ENCODE data around the gene PPIL1.

DNA sequence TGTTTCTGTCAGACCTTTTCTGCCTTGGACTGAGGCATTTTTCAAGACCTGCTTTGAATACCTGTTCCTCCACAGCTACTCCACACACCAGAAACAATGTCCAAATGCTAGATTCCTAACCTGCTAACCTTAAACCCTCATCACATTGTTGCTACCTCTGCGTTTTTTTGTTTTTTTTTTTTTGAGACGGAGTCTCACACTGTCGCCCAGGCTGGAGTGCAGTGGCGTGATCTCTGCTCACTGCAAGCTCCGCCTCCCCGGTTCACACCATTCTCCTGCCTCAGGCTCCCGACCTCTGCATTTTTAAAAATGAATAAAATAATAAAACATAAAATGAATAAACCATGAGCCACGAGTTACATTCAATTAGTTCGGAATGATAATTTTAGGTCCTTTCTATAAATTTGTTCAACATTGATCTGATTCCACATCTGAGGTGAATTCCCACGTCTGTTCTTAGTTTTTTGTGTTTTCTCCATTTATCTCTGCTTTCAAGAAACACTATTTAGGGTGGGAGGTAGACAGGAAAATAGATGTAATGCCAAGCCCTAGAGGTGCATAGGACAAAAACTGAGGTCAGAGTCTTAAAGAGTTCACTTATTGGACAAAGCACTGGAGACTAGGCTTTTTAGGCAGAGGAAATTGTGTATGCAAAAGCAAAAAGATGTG lies 12.5 kb upstream of the PPIL1 start:
- TF ChIP-seq, protein P1, sequence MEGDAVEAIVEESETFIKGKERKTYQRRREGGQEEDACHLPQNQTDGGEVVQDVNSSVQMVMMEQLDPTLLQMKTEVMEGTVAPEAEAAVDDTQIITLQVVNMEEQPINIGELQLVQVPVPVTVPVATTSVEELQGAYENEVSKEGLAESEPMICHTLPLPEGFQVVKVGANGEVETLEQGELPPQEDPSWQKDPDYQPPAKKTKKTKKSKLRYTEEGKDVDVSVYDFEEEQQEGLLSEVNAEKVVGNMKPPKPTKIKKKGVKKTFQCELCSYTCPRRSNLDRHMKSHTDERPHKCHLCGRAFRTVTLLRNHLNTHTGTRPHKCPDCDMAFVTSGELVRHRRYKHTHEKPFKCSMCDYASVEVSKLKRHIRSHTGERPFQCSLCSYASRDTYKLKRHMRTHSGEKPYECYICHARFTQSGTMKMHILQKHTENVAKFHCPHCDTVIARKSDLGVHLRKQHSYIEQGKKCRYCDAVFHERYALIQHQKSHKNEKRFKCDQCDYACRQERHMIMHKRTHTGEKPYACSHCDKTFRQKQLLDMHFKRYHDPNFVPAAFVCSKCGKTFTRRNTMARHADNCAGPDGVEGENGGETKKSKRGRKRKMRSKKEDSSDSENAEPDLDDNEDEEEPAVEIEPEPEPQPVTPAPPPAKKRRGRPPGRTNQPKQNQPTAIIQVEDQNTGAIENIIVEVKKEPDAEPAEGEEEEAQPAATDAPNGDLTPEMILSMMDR (IDR thresholded peaks at IDR 0.05): no peak
- TF ChIP-seq POLR2AphosphoS5 (IDR thresholded peaks at IDR 0.05): no peak
